Loucy (cell line): ENCODE results near the gene BRD9.

Experiments used
- H2AFZ ChIP-seq: fragments of 200-600 bp; sonication (generic); 2 replicates; pipeline ENCODE4 v1.6.0; 2016; ENCODE audit warnings: antibody characterized with exemption, mild to moderate bottlenecking, low read length, moderate library complexity
- H3F3A ChIP-seq: fragments of 200-600 bp; 2 replicates; pipeline ENCODE4 v1.6.0; 2016; ENCODE audit warnings: antibody characterized with exemption, low read depth, mild to moderate bottlenecking
- H3K27me3 ChIP-seq: fragments of 200-600 bp; sonication (generic); 2 replicates; pipeline ENCODE4 v1.6.1; 2014; ENCODE audit warnings: low read length, mild to moderate bottlenecking; ENCODE audit not compliant: insufficient read depth, poor library complexity, severe bottlenecking
- H3K36me3 ChIP-seq: fragments of 200-600 bp; sonication (generic); 2 replicates; pipeline ENCODE4 v1.6.1; 2016; ENCODE audit warnings: low read length; ENCODE audit not compliant: insufficient read depth
- H3K4me1 ChIP-seq: fragments of 200-600 bp; sonication (generic); 2 replicates; pipeline ENCODE4 v1.5.1; 2014; ENCODE audit warnings: low read length, mild to moderate bottlenecking; ENCODE audit not compliant: insufficient read depth, poor library complexity, severe bottlenecking
- H3K4me2 ChIP-seq: fragments of 200-600 bp; sonication (generic); 2 replicates; pipeline ENCODE4 v1.6.0; 2014; ENCODE audit warnings: antibody characterized with exemption, low read length, low read depth, mild to moderate bottlenecking; ENCODE audit not compliant: poor library complexity, severe bottlenecking
- H3K4me3 ChIP-seq: fragments of 200-600 bp; sonication (generic); 2 replicates; pipeline ENCODE4 v1.5.1; 2014; ENCODE audit warnings: low read length, mild to moderate bottlenecking, mixed read lengths; ENCODE audit not compliant: poor library complexity, severe bottlenecking
- H3K79me2 ChIP-seq: fragments of 200-600 bp; sonication (generic); 2 replicates; pipeline ENCODE4 v1.6.1; 2014; ENCODE audit warnings: low read length; ENCODE audit not compliant: insufficient read depth
- H3K9ac ChIP-seq: fragments of 200-600 bp; sonication (generic); 2 replicates; pipeline ENCODE4 v1.6.0; 2014; ENCODE audit warnings: mild to moderate bottlenecking, low read depth, low read length, moderate library complexity; ENCODE audit not compliant: poor library complexity, severe bottlenecking
- H3K9me2 ChIP-seq: fragments of 200-600 bp; sonication (generic); replicated peaks from 2 replicates; pipeline ENCODE4 v1.6.1; 2016; ENCODE audit warnings: low read depth, low read length, mixed read lengths
- H3K9me3 ChIP-seq: fragments of 200-600 bp; sonication (generic); 2 replicates; pipeline ENCODE4 v1.6.1; 2014; ENCODE audit warnings: mild to moderate bottlenecking, antibody characterized with exemption, low read length, low read depth; ENCODE audit not compliant: insufficient read depth
- H4K20me1 ChIP-seq: fragments of 200-600 bp; sonication (generic); 2 replicates; pipeline ENCODE4 v1.6.0; 2014; ENCODE audit warnings: antibody characterized with exemption, low read length, mild to moderate bottlenecking; ENCODE audit not compliant: insufficient read depth, poor library complexity, severe bottlenecking
- EZH2phosphoT487 ChIP-seq: fragments of 200-600 bp; IDR thresholded peaks from 2 replicates; pipeline ENCODE4 v1.6.1; 2018; ENCODE audit warnings: antibody characterized with exemption, mild to moderate bottlenecking, moderate library complexity, borderline replicate concordance
- TF ChIP-seq, protein P1 (sequence below): fragments of 200-600 bp; sonication (generic); conservative IDR thresholded peaks from 2 replicates; pipeline ENCODE4 v1.5.1; 2014; ENCODE audit warnings: mild to moderate bottlenecking, antibody characterized with exemption, low read length

The BRD9 gene

GRCh38 chr5:891117-891836 lies 1.3 kb downstream of the BRD9 start:
- no peak for TF ChIP-seq EZH2phosphoT487
- TF ChIP-seq, protein P1, sequence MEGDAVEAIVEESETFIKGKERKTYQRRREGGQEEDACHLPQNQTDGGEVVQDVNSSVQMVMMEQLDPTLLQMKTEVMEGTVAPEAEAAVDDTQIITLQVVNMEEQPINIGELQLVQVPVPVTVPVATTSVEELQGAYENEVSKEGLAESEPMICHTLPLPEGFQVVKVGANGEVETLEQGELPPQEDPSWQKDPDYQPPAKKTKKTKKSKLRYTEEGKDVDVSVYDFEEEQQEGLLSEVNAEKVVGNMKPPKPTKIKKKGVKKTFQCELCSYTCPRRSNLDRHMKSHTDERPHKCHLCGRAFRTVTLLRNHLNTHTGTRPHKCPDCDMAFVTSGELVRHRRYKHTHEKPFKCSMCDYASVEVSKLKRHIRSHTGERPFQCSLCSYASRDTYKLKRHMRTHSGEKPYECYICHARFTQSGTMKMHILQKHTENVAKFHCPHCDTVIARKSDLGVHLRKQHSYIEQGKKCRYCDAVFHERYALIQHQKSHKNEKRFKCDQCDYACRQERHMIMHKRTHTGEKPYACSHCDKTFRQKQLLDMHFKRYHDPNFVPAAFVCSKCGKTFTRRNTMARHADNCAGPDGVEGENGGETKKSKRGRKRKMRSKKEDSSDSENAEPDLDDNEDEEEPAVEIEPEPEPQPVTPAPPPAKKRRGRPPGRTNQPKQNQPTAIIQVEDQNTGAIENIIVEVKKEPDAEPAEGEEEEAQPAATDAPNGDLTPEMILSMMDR, result no peak
- Histone ChIP-seq H4K20me1 (peaks cover 9% of the 10 kb centered on the region), H2AFZ (no peak overlapping the region), H3K4me2 (peak overlapping the region; percentile 100), H3K4me3 (peak overlapping the region; percentile 99), H3K36me3 (peaks cover 31% of the 10 kb centered on the region; the same call in 1 of the 2 replicates), H3K79me2 (peaks cover 70% of the 10 kb centered on the region), H3K27me3 (no peaks in the 10 kb centered on the region), H3K9me2 (no peaks in the 10 kb centered on the region), H3F3A (no peaks in the 10 kb centered on the region), H3K9ac (peak overlapping the region; percentile 97), H3K4me1 (peaks cover 61% of the 10 kb centered on the region), H3K9me3 (no peaks in the 10 kb centered on the region)

DNA sequence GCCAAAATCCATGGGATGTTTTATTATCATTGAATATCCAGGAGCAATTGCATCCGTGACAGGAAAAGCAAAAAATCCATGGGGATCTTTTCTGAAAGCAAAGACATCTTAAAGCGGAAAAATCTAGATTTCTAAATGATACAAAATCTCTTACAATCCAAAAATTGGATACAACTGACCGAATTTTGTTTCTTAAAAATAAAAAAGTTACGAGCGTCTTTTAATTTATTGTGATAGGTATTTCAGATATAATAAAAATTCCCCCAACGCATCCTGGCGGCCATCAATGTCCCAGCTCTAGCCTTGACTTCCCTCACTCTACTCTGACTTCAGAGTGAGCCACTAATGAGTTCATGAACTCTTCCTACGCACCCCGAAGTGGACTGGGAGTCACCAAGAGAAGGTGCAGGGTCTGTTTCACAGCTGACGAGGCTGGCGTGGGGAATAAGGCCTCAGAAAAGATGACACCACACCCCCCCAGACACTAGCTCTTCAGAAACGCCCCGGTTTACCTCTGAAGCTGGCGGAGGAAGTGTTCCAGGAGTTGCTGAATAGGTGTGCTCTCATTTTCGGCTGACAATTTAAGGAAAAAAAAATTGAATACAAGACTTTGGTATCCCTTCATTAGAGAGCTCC lies 3.4 kb downstream of the BRD9 start:
- no peaks in the 10 kb centered on the region for H3K9me2 ChIP-seq
- H2AFZ ChIP-seq, result no peak overlapping the region
- peaks cover 44% of the 10 kb centered on the region for H3K4me1 ChIP-seq
- H3K9me3 ChIP-seq, result no peaks in the 10 kb centered on the region
- H4K20me1 ChIP-seq, result peaks cover 15% of the 10 kb centered on the region
- no peak overlapping the region for H3K9ac ChIP-seq
- peaks cover 68% of the 10 kb centered on the region for H3K79me2 ChIP-seq
- peak overlapping the region; percentile 100 for H3K4me2 ChIP-seq
- TF ChIP-seq, protein P1, result no peak
- no peak for TF ChIP-seq EZH2phosphoT487
- peaks cover 50% of the 10 kb centered on the region; the same call in 1 of the 2 replicates for H3K36me3 ChIP-seq
- H3F3A ChIP-seq, result no peaks in the 10 kb centered on the region
- no peak overlapping the region for H3K4me3 ChIP-seq
- no peaks in the 10 kb centered on the region for H3K27me3 ChIP-seq

- H3K9ac ChIP-seq, result peak overlapping the region; percentile 5
- H3K79me2 ChIP-seq, result peaks cover 68% of the 10 kb centered on the region
These were observed 4.0 kb downstream of the BRD9 start for GRCh38 chr5:888638-889035.

More at GRCh38 chr5:888638-889035, 4.0 kb downstream of the BRD9 start:
- Histone ChIP-seq H3K4me2 (peak overlapping the region; percentile 28), H4K20me1 (peaks cover 20% of the 10 kb centered on the region), H2AFZ (no peak overlapping the region), H3K9me2 (no peaks in the 10 kb centered on the region), H3K4me1 (peaks cover 39% of the 10 kb centered on the region), H3K27me3 (no peaks in the 10 kb centered on the region), H3K4me3 (no peak overlapping the region), H3K36me3 (peaks cover 55% of the 10 kb centered on the region; the same call in 1 of the 2 replicates), H3K9me3 (no peaks in the 10 kb centered on the region), H3F3A (no peaks in the 10 kb centered on the region)
- TF ChIP-seq, protein P1, result no peak
- no peak for TF ChIP-seq EZH2phosphoT487
